GM12873 (cell line): ENCODE results near the gene RPS6KA3.

Source experiments
- CTCF ChIP-seq: IDR thresholded peaks from 2 replicates; pipeline ENCODE4 v1.5.1; 2012; ENCODE audit warnings: low read depth, mild to moderate bottlenecking, moderate library complexity, low read length, control low read depth; ENCODE audit not compliant: insufficient read depth; ENCODE audit errors: missing control alignments

RPS6KA3 gene

GRCh38 chrX:20300822-20301221 is 34.1 kb upstream of the RPS6KA3 start:
- TF ChIP-seq CTCF = no peak

GRCh38 chrX:20294957-20295356 is 28.2 kb upstream of the RPS6KA3 start:
- no peak for TF ChIP-seq CTCF

- no peak for TF ChIP-seq CTCF
These were observed 27.6 kb upstream of the RPS6KA3 start for GRCh38 chrX:20294284-20294683.

GRCh38 chrX:20285511-20285910 is 18.8 kb upstream of the RPS6KA3 start:
- no peak for TF ChIP-seq CTCF

- no peak for TF ChIP-seq CTCF
These were observed 18.3 kb upstream of the RPS6KA3 start for GRCh38 chrX:20284992-20285391.

- no peak for TF ChIP-seq CTCF
These were observed 17.7 kb upstream of the RPS6KA3 start for GRCh38 chrX:20284444-20284843.

GRCh38 chrX:20280938-20281337 is 14.2 kb upstream of the RPS6KA3 start:
- TF ChIP-seq CTCF = no peak

- no peak for TF ChIP-seq CTCF
These were observed 7.4 kb upstream of the RPS6KA3 start for GRCh38 chrX:20274121-20274520.
